K562 (cell line): ENCODE measurements around the gene PADI4. TPM values are rescaled to one million over a fixed set of nuclear protein-coding genes. Genes with fewer than 3 reads are reported as not detected.
A peak's percentile ranks its signal among the peaks of the same experiment; 100 is the strongest.

Experiments used
- ATAC-seq: fragments of 200-7000 bp; cut with Tn5 transposase; 3 replicates; pipeline ENCODE4 v1.9.1; 2020; ENCODE audit warnings: moderate library complexity
- BruUV-seq: library from RNA; stranded (reverse); fragments of 400-500 nt; replicated peaks from 2 replicates; lab custom pipeline; 2021; lab: Mats Ljungman, UMichigan
- CTCF ChIA-PET: fragments of 300-600 bp; formaldehyde crosslinking; extraction: SDS; loops from one replicate; lab custom pipeline; 2021; ENCODE audit warnings: low intra/inter-chr PET ratio; lab: Yijun Ruan, JAX
- POLR2A ChIA-PET: fragments of 300-600, 350-650 bp; sonication (Branson Sonifier 250); formaldehyde crosslinking; extraction: SDS; loops from one replicate; lab custom pipeline; 2021; ENCODE audit warnings: antibody characterized with exemption, inconsistent platforms; lab: Yijun Ruan, JAX
- DNase-seq, 4 experiments: peaks; one replicate each; pipeline versions ENCODE4 v3.0.0 to v3.0.0-alpha.2; 2011 to 2018; ENCODE audit warnings: low spot score in 3 of 4, mixed read lengths in 3 of 4; ENCODE audit errors: extremely low read depth in 1 of 4
- FAIRE-seq: peaks from 2 replicates; lab custom pipeline; 2011; peaks lifted over from hg19 to GRCh38; lab: Jason Lieb, UNC
- H2AFZ ChIP-seq: 2 replicates; pipeline ENCODE4 v1.6.0; 2011; ENCODE audit warnings: low read depth, low read length, control low read depth, inconsistent platforms
- H3K27ac ChIP-seq: fragments of 200-600 bp; 3 replicates; pipeline ENCODE4 v1.8.0; 2011; ENCODE audit warnings: low read depth, mild to moderate bottlenecking, control low read depth, inconsistent platforms, low read length, moderate library complexity, mixed read lengths; ENCODE audit errors: extremely low read depth
- H3K27me3 ChIP-seq, 2 experiments: fragments of 300-600 bp in 1 of 2; 2 replicates in 1 of 2; 3 replicates in 1 of 2; pipeline versions ENCODE4 v1.6.0 to v1.8.0; 2011; ENCODE audit warnings: inconsistent platforms in 2 of 2, low read length in 2 of 2, mild to moderate bottlenecking in 1 of 2, mixed read lengths in 1 of 2, moderate library complexity in 1 of 2; ENCODE audit not compliant: control insufficient read depth in 2 of 2, insufficient read depth in 2 of 2
- H3K36me3 ChIP-seq: fragments of 300-600 bp; 3 replicates; pipeline ENCODE4 v1.8.0; 2011; ENCODE audit warnings: mild to moderate bottlenecking, low read length, inconsistent platforms; ENCODE audit not compliant: control insufficient read depth, insufficient read depth
- H3K4me1 ChIP-seq, 2 experiments: fragments of 200-600 bp in 1 of 2; replicated peaks in 1 of 2; 2 replicates in 1 of 2; 3 replicates in 1 of 2; pipeline versions ENCODE4 v1.5.1 to v1.8.0; 2011; ENCODE audit warnings: inconsistent platforms in 2 of 2, low read length in 2 of 2, mild to moderate bottlenecking in 1 of 2, mixed read lengths in 1 of 2, moderate library complexity in 1 of 2; ENCODE audit not compliant: control insufficient read depth in 2 of 2, insufficient read depth in 2 of 2
- H3K4me2 ChIP-seq: 2 replicates; pipeline ENCODE4 v1.6.1; 2011; ENCODE audit warnings: low read length, control low read depth, inconsistent platforms, mixed read lengths; ENCODE audit not compliant: insufficient read depth
- H3K4me3 ChIP-seq: fragments of 200-600 bp; sonication (generic), shearing (Covaris generic); 2 replicates; pipeline ENCODE4 v1.5.1; 2016; ENCODE audit warnings: control low read depth, inconsistent platforms
- H3K79me2 ChIP-seq: fragments of 200-600 bp; 3 replicates; pipeline ENCODE4 v1.8.0; 2011; ENCODE audit warnings: low read length, inconsistent platforms; ENCODE audit not compliant: control insufficient read depth, insufficient read depth
- H3K9ac ChIP-seq, 2 experiments: 2 replicates each; pipeline versions ENCODE4 v1.6.0 to v1.6.1; 2011; ENCODE audit warnings: low read depth in 2 of 2, low read length in 2 of 2, control low read depth in 1 of 2, inconsistent platforms in 1 of 2, mild to moderate bottlenecking in 1 of 2, mixed read lengths in 1 of 2; ENCODE audit not compliant: insufficient read depth in 1 of 2
- H3K9me1 ChIP-seq: one replicate; pipeline ENCODE4 v1.6.0; 2011; ENCODE audit warnings: inconsistent platforms, mild to moderate bottlenecking, low read length, moderate library complexity; ENCODE audit not compliant: control insufficient read depth, insufficient read depth
- H3K9me3 ChIP-seq: replicated peaks from 2 replicates; pipeline ENCODE4 v1.5.1; 2011; ENCODE audit warnings: low read depth, low read length, inconsistent platforms; ENCODE audit not compliant: control insufficient read depth, insufficient read depth
- H4K20me1 ChIP-seq: replicated peaks from 2 replicates; pipeline ENCODE4 v1.6.1; 2011; ENCODE audit warnings: low read length, inconsistent platforms, mixed read lengths; ENCODE audit not compliant: control insufficient read depth, insufficient read depth
- CAMTA2 ChIP-seq: fragments of 250-450 bp; sonication (Bioruptor Pico); conservative IDR thresholded peaks from 2 replicates; pipeline ENCODE4 v1.5.1; 2022
- KDM1A ChIP-seq, 2 experiments: fragments of 450-650 bp; IDR thresholded peaks; 2 replicates each; pipeline ENCODE4 v1.6.1; 2016; ENCODE audit warnings: mild to moderate bottlenecking in 2 of 2
- PKNOX1 ChIP-seq: fragments of 450-650 bp; IDR thresholded peaks from 2 replicates; pipeline ENCODE4 v1.6.1; 2016
- PRDM10 ChIP-seq: fragments of 450-650 bp; IDR thresholded peaks from 2 replicates; pipeline ENCODE4 v1.6.1; 2018; ENCODE audit not compliant: partially characterized antibody
- RBM25 ChIP-seq: fragments of 200-400 bp; formaldehyde crosslinking; IDR thresholded peaks from 2 replicates; pipeline ENCODE4 v1.6.1; 2018; ENCODE audit warnings: low read length, low read depth, moderate library complexity; ENCODE audit not compliant: severe bottlenecking
- TEAD4 ChIP-seq, 2 experiments: sonication (generic) in 1 of 2; formaldehyde crosslinking in 1 of 2; IDR thresholded peaks; 2 replicates each; pipeline versions ENCODE4 v1.6.1 to v1.8.0; 2012 to 2022; ENCODE audit warnings: borderline replicate concordance in 1 of 2, inconsistent platforms in 1 of 2, low read length in 1 of 2, mild to moderate bottlenecking in 1 of 2, missing genetic modification reagents in 1 of 2
- ZC3H4 ChIP-seq: sonication (generic); formaldehyde crosslinking; IDR thresholded peaks from 2 replicates; pipeline ENCODE4 v1.9.0; 2021; ENCODE audit warnings: missing genetic modification reagents, borderline replicate concordance
- ZEB2 ChIP-seq: fragments of 450-650 bp; IDR thresholded peaks from 2 replicates; pipeline ENCODE4 v1.6.1; 2016
- ZKSCAN3 ChIP-seq: fragments of 250-450 bp; sonication (Bioruptor Pico); IDR thresholded peaks from 2 replicates; pipeline ENCODE4 v1.4.0; 2020
- WGBS: fragments of 100-300 bp; shearing (Covaris generic); methylation state at CpG from one replicate; pipeline ENCODE4 v1.1.6; 2016; ENCODE audit warnings: low coverage, mixed read lengths; ENCODE audit not compliant: insufficient coverage; ENCODE audit errors: missing lambda C conversion rate; 5-methylcytosine and 5-hydroxymethylcytosine counted together
- in situ Hi-C: fragments of 300-500 bp; cut with MboI; formaldehyde crosslinking; loops from 4 replicates; pipeline ENCODE4 v1.15.0; 2018; ENCODE audit warnings: inconsistent platforms, mixed read lengths
- intact Hi-C: fragments of 100-400 bp; cut with micrococcal nuclease; formaldehyde crosslinking; loops from 2 replicates; pipeline ENCODE4 v1.14.2; 2022
- polyA plus RNA-seq, 8 experiments: library from polyadenylated mRNA; depleted of rRNA in 4 of 8; stranded (reverse) in 5 of 8; unstranded in 3 of 8; fragments of >200 nt; fragmentation: Nextera tagmentation in 2 of 8; fragmentation: Illumina TruSeq in 1 of 8; extraction: Ambion mirVana in 2 of 8; extraction: Trizol in 1 of 8; gene quantifications; 2 replicates each; pipeline versions ENCODE4 v1.2.1 to v1.2.3, GENCODE V29; 2011 to 2014; ENCODE audit warnings: inconsistent platforms in 1 of 8, missing spikeins in 1 of 8
- total RNA-seq, 7 experiments: library from RNA; depleted of rRNA in 6 of 7; stranded (reverse); fragments of >200 nt in 6 of 7; fragmentation: Illumina TruSeq in 2 of 7; extraction: Trizol in 2 of 7; gene quantifications; 2 replicates each; pipeline versions ENCODE4 v1.2.1 to v1.2.3, GENCODE V29; 2011 to 2021; ENCODE audit warnings: low replicate concordance in 1 of 7

The PADI4 gene
- total and polyA plus RNA-seq, 9 of the 15 experiments (the other 6 are each of a cell fraction or from before 2014, with no cell fraction given), result 0.22 to 0.33 TPM; not detected in 7

- no peak overlapping the region for H3K4me3 ChIP-seq
- H3K27me3 ChIP-seq, result peaks cover 12 to 47% of the 10 kb centered on the region in 2 experiments; a peak in 4 of 5 replicates
- BruUV-seq, result no TSS peak
- no peak overlapping the region for H3K27ac ChIP-seq
- 27% methylated on average over 8 of the region's 8 CpGs for WGBS
- no peak overlapping the region for H3K4me2 ChIP-seq
- H2AFZ ChIP-seq, result no peak overlapping the region
- no peaks in the 10 kb centered on the region for H3K9me3 ChIP-seq
- intact Hi-C loops (no loop called here), in situ Hi-C loops (no loop called here)
- H3K9me1 ChIP-seq, result peaks cover 4% of the 10 kb centered on the region
- peak overlapping the region in 1 of 2 experiments; percentile 2; a peak in 1 of 4 replicates for H3K9ac ChIP-seq
- H3K36me3 ChIP-seq, result no peaks in the 10 kb centered on the region
- DNase-seq (no peak), ATAC-seq (peak; percentile 12; the same call in 1 of the 3 replicates), FAIRE-seq (no peak)
- H4K20me1 ChIP-seq, result peaks cover 10% of the 10 kb centered on the region; the same call in 1 of the 2 replicates
- no peak for TF ChIP-seq CAMTA2 (CRISPR knock-in tag)
- TF ChIP-seq ZKSCAN3 (CRISPR knock-in tag), result peak; percentile 89
- H3K4me1 ChIP-seq, result peaks cover 13 to 16% of the 10 kb centered on the region in 2 experiments
- CTCF ChIA-PET, result no interaction called here
- POLR2A ChIA-PET, result interaction anchor here (0.6 kb wide), 1 partner anchor 56 kb away, joined by 3 read pairs; no protein-coding TSS in a partner anchor
- H3K79me2 ChIP-seq, result no peaks in the 10 kb centered on the region
Measured at GRCh38 chr1:17309426-17310067, 1.6 kb downstream of the PADI4 start.

- Histone ChIP-seq H3K9ac (no peak overlapping the region), H4K20me1 (peaks cover 11% of the 10 kb centered on the region; the same call in 1 of the 2 replicates), H3K4me2 (peak overlapping the region; percentile 16; the same call in 1 of the 2 replicates), H2AFZ (no peak overlapping the region), H3K4me3 (no peak overlapping the region), H3K27me3 (peaks cover 15 to 47% of the 10 kb centered on the region in 2 experiments; a peak in 4 of 5 replicates), H3K9me3 (no peaks in the 10 kb centered on the region), H3K4me1 (peaks cover 10 to 16% of the 10 kb centered on the region in 2 experiments), H3K9me1 (peaks cover 4% of the 10 kb centered on the region), H3K36me3 (no peaks in the 10 kb centered on the region), H3K27ac (no peak overlapping the region), H3K79me2 (no peaks in the 10 kb centered on the region)
- intact Hi-C loops (no loop called here), in situ Hi-C loops (no loop called here)
- no TSS peak for BruUV-seq
- POLR2A ChIA-PET, result no interaction called here
- WGBS, result 5% methylated on average over 7 of the region's 7 CpGs
- CTCF ChIA-PET, result no interaction called here
- ATAC-seq (peak; percentile 69), DNase-seq (peak; percentile 49 to 81 (median 66)), FAIRE-seq (peak; percentile 40)
- 0 out of 2 replicates have a peak, but pooled peaks have one; percentile 20 for TF ChIP-seq PKNOX1
- TF ChIP-seq PRDM10, result no peak
- TF ChIP-seq RBM25, result peak; percentile 89
- no peak for TF ChIP-seq TEAD4 (IDR thresholded peaks at IDR 0.05; ENCODE audit: low read length)
- no peak for TF ChIP-seq TEAD4 (CRISPR knock-in tag; IDR thresholded peaks at IDR 0.05; ENCODE audit: borderline replicate concordance)
- TF ChIP-seq ZEB2, result peak; percentile 67; the same call in 1 of the 2 replicates
- no peak for TF ChIP-seq ZC3H4
- 0 out of 4 replicates have a peak, but pooled peaks of 1 of the 2 experiments have one; percentile 23 for TF ChIP-seq KDM1A (IDR thresholded peaks at IDR 0.05)
Measured at GRCh38 chr1:17310068-17310640, 2.2 kb downstream of the PADI4 start.
